ENCODE data around the gene HS6ST1. TPM values are rescaled to one million over a fixed set of nuclear protein-coding genes. Genes with fewer than 3 reads are reported as not detected.

Gene HS6ST1
- total RNA-seq, 2 experiments from 2014 or later, result 13.6 to 17.6 TPM

GRCh38 chr2:128320906-128321771, 2.5 kb upstream of the HS6ST1 start:
- H3K27ac ChIP-seq (ENCODE audit: low read depth, low read length, poor library complexity, severe bottlenecking), result no peak overlapping the region
- no peaks in the 10 kb centered on the region; the same call in 1 of the 2 replicates for H3K79me2 ChIP-seq (ENCODE audit: insufficient read depth, low read depth, low read length)
- BruUV-seq (replicated peaks), result no TSS peak
- H3K4me3 ChIP-seq (ENCODE audit: low read depth, low read length, poor library complexity, severe bottlenecking), result no peak overlapping the region
- CTCF ChIA-PET (ENCODE audit: unreplicated experiment), result interaction anchor here (0.6 kb wide), 1 partner anchor 183 kb away, joined by 6 read pairs; no protein-coding TSS in a partner anchor
- peak overlapping the region; percentile 30; the same call in 1 of the 2 replicates for H3K4me2 ChIP-seq (ENCODE audit: low read length)
- POLR2A ChIA-PET, result no interaction called here
- no peaks in the 10 kb centered on the region for H3K36me3 ChIP-seq (ENCODE audit: insufficient read depth, low read length)
- no peaks in the 10 kb centered on the region for H3K9me3 ChIP-seq (ENCODE audit: low read length)
- intact Hi-C loops (cut with micrococcal nuclease; ENCODE audit: unreplicated experiment), result loop anchor here (5.0 kb wide), 1 partner anchor 1526 kb away; no protein-coding TSS in a partner anchor
- TF ChIP-seq EZH2phosphoT487 (IDR thresholded peaks at IDR 0.05; ENCODE audit: borderline replicate concordance, low read depth, low read length) (no peak), CTCF (conservative IDR thresholded peaks at IDR 0.05; ENCODE audit: low read length) (no peak)
- no peak for DNase-seq (ENCODE audit: low spot score)
- H3K9me2 ChIP-seq (ENCODE audit: insufficient read depth, low read length), result no peaks in the 10 kb centered on the region
- peaks cover 12% of the 10 kb centered on the region for H3K4me1 ChIP-seq (ENCODE audit: insufficient read depth, low read length, poor library complexity, severe bottlenecking)
- H4K20me1 ChIP-seq (ENCODE audit: insufficient read depth, low read length), result peaks cover 9% of the 10 kb centered on the region; the same call in 1 of the 2 replicates
- peak overlapping the region; percentile 79; the same call in 1 of the 2 replicates for H2AFZ ChIP-seq (ENCODE audit: low read length)

- Histone ChIP-seq H3K79me2 (ENCODE audit: insufficient read depth, low read depth, low read length) (no peaks in the 10 kb centered on the region; the same call in 1 of the 2 replicates), H2AFZ (ENCODE audit: low read length) (no peak overlapping the region), H3K4me2 (ENCODE audit: low read length) (no peak overlapping the region), H3K36me3 (ENCODE audit: insufficient read depth, low read length) (no peaks in the 10 kb centered on the region), H4K20me1 (ENCODE audit: insufficient read depth, low read length) (peaks cover 14% of the 10 kb centered on the region; the same call in 1 of the 2 replicates), H3K4me3 (ENCODE audit: low read depth, low read length, poor library complexity, severe bottlenecking) (no peak overlapping the region), H3K9me2 (ENCODE audit: insufficient read depth, low read length) (no peaks in the 10 kb centered on the region), H3K4me1 (ENCODE audit: insufficient read depth, low read length, poor library complexity, severe bottlenecking) (peaks cover 16% of the 10 kb centered on the region), H3K9me3 (ENCODE audit: low read length) (no peaks in the 10 kb centered on the region), H3K27ac (ENCODE audit: low read depth, low read length, poor library complexity, severe bottlenecking) (no peak overlapping the region)
- intact Hi-C loops (cut with micrococcal nuclease; ENCODE audit: unreplicated experiment), result loop anchor here (5.0 kb wide), 1 partner anchor 1527 kb away; no protein-coding TSS in a partner anchor
- BruUV-seq (replicated peaks), result no TSS peak
- POLR2A ChIA-PET, result no interaction called here
- no peak for TF ChIP-seq CTCF (conservative IDR thresholded peaks at IDR 0.05; ENCODE audit: low read length)
- no peak for TF ChIP-seq EZH2phosphoT487 (IDR thresholded peaks at IDR 0.05; ENCODE audit: borderline replicate concordance, low read depth, low read length)
- CTCF ChIA-PET (ENCODE audit: unreplicated experiment), result interaction anchor here (0.6 kb wide), 1 partner anchor 184 kb away, joined by 6 read pairs; no protein-coding TSS in a partner anchor
- DNase-seq (ENCODE audit: low spot score), result no peak
These were observed 1.7 kb upstream of the HS6ST1 start for GRCh38 chr2:128320192-128320905.
